Jurkat, Clone E6-1 (cell line): ENCODE measurements around the gene HOXB2.
A peak's percentile ranks its signal among the peaks of the same experiment; 100 is the strongest.

ENCODE experiments used
- DNase-seq: peaks from one replicate; pipeline ENCODE4 v3.0.0-alpha.2; 2011; ENCODE audit warnings: low read depth, low spot score
- H3K4me3 ChIP-seq: 2 replicates; pipeline ENCODE4 v1.5.1; 2011; ENCODE audit warnings: mild to moderate bottlenecking, low read length, control low read depth, moderate library complexity

The HOXB2 gene

DNA sequence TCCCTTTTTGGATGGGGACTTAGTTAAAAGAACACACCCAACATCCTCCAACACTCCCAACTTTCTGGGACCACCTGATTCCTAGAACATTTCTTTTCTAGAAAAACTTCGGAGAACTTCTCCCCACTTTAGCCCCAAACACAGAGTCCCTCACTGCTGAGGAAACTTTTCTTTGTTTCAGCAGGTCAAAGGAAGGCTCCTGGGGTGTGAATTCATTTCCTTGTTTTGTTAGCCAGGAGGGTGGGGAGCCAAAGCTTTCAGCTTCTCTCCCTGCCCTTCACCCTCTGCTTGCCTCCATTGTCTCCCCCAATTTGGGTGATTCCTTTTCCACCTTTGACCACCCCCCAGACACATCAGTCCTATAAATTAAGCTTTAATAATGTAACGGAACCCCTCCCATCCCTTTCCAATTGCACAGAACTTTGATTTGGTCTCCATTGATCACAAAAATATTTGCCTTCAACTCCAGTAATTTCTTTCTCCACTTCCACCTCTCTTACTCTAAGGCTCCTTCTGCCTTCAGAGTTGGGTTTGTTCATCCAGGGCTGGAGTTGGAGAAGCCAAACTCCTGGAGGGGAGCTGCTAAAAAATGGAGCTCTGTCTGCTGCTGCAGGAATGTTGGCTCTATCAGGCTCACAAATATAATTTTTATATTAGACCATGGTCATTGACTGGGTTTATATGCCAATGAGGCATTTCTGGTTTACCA is 22.9 kb upstream of the HOXB2 start:
- no peak for DNase-seq
- H3K4me3 ChIP-seq, result no peak overlapping the region

DNA sequence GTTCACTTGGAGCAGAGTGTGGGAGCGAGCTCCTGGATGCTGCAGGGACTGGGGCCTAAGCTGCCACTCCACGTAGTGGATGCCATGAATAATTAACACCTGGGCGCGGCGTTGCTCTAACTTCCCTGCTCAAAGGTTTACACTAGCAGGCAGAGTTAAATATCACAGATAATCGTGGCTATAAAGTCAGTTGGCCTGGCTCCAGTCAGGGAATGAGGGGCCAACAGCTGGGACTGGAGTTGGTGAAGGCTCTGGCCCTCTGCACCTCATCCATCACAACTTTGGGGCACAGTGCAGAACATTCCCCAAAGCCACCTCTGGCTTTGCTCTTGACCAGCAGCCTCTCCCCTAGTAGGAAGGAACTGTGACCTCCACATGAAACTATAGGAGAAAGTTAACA is 22.3 kb upstream of the HOXB2 start:
- DNase-seq, result no peak
- no peak overlapping the region for H3K4me3 ChIP-seq

- DNase-seq, result no peak
- no peak overlapping the region for H3K4me3 ChIP-seq
These were observed 21.8 kb upstream of the HOXB2 start for GRCh38 chr17:48566717-48567116.

GRCh38 chr17:48565925-48566710 is 21.2 kb upstream of the HOXB2 start:
- DNase-seq, result no peak
- no peak overlapping the region for H3K4me3 ChIP-seq

- H3K4me3 ChIP-seq, result peak overlapping the region; percentile 51
- no peak for DNase-seq
These were observed 20.2 kb upstream of the HOXB2 start for GRCh38 chr17:48565022-48565554.

DNA sequence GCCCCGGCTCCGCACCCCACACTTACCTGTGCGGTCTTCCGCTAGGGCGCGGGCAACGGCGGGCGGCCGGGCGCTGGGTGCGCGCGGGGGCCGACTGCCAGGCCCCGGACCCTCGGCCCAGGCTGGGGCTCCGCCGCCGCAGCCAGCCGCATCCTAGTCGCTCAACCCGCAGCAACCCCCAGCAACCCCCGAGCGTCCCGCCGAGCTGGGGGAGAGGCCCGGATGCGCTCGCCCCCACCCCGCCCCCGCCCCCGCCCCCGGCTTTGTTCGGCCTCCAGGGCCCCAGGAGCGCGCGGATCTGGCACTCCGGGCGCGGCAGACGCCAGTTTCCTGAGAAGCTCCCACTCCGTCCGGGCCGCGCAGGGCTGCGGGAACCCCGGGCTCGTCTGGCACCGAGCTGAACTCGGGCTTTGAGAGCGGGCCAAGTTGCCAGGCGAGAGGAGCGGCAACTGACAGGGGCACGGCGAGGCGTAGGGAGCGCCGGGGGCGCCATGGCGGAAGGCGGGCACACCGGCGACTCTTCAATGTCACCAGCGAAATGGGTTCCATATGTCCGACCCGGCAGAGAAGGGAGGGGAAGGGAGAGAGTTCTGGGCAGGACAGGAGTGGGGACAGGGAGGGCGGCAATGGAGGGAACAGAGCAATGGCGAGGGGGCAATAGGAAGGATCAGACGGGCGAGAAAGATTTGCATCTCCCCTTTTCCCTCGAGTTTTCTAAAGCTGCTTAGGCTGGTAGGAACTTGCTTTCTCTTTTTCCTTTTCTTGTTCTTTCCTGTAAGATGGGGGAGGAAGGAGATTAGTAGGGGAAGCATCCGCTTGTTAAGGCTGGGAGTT is 19.5 kb upstream of the HOXB2 start:
- H3K4me3 ChIP-seq, result peak overlapping the region; percentile 51
- DNase-seq, result no peak

GRCh38 chr17:48563867-48564187 is 18.9 kb upstream of the HOXB2 start:
- no peak for DNase-seq
- peak overlapping the region; percentile 51 for H3K4me3 ChIP-seq

GRCh38 chr17:48563385-48563838 is 18.5 kb upstream of the HOXB2 start:
- H3K4me3 ChIP-seq, result peak overlapping the region; percentile 51
- no peak for DNase-seq

DNA sequence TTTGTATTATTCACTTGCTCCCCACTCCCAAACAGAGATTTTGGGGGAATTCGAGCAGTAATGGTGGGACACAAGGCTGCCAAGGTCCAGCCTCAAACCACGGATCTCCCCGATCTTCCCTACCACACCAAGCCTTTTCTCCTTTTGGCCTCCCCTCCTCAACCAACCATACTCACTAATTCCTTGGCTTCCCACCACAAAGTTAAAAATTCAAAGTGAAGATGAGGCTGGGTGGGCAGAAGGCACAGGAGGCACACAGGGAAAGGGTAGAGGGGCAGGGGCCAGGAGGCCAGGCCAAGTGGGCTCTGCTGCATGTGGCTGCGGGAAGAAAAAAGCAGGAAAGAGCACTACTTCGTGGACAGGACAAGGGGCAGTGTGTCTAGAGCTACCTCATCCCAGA is 18.0 kb upstream of the HOXB2 start:
- peak overlapping the region; percentile 51; the same call in 1 of the 2 replicates for H3K4me3 ChIP-seq
- DNase-seq, result no peak

GRCh38 chr17:48561884-48562810 is 17.2 kb upstream of the HOXB2 start:
- no peak overlapping the region for H3K4me3 ChIP-seq

DNA sequence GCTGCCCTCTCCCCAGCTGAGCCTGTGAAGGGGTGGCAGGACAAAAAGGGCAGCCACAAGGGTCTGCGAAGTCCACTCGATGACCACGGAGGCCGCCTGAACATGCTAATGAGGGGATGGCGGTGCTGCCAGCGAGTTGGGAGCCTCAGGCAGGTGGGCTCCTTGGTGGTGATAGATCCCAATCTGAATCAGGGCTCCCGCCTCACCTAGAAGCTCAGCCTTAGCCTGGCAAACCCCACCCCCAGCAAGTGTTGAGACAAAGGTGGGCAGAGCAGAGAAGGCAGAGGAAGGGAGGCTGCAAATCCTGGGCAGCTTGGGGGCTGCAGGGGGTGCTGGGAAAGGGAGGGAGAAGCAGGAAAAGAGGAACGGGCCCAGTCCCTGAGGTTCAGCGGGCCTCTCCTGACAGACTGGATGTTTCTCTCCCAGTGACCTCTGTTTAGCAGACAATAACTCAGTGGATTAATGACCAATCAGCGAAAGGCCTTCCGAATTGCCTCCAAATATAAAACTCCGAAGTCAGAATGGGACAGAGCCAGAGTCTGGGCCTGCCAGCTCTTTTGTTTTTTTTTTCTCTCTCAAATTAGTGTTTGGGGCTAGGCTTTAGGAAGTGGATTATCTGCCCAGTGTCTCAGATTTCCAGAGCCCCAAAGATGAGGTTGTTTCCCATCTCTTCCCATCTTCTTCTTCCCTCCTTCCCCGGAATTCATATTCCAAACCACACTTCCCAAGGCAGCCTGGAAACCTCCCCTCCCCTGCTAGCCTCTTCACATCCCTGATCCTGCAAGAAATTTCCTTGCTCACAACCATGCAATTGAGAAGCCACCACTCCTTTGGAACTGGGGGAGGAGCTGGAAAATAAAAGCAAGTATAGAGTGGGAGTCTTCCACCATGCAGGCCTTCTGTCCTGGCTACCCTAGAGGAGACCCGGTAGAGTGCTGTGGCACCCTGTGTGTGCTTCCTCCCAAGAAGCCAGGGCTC is 15.2 kb upstream of the HOXB2 start:
- DNase-seq, result no peak
- no peak overlapping the region for H3K4me3 ChIP-seq

More at GRCh38 chr17:48561884-48562810, 17.2 kb upstream of the HOXB2 start:
- peak; percentile 47 for DNase-seq

GRCh38 chr17:48559122-48559839 is 14.4 kb upstream of the HOXB2 start:
- no peak for DNase-seq
- no peak overlapping the region for H3K4me3 ChIP-seq

GRCh38 chr17:48558831-48559121 is 13.9 kb upstream of the HOXB2 start:
- H3K4me3 ChIP-seq, result no peak overlapping the region
- DNase-seq, result no peak

- H3K4me3 ChIP-seq, result no peak overlapping the region
- DNase-seq, result no peak
These were observed 13.3 kb upstream of the HOXB2 start for GRCh38 chr17:48558057-48558830.

- no peak overlapping the region for H3K4me3 ChIP-seq
- no peak for DNase-seq
These were observed 11.9 kb upstream of the HOXB2 start for GRCh38 chr17:48556576-48557401.

- H3K4me3 ChIP-seq, result no peak overlapping the region
- no peak for DNase-seq
These were observed 11.3 kb upstream of the HOXB2 start for GRCh38 chr17:48556229-48556575.
